HG03354 (cell line): ENCODE measurements around the gene GLRX3.

Experiments
- ATAC-seq: cut with Tn5 transposase; IDR thresholded peaks from one replicate; pipeline ENCODE4 v1.9.1; 2021; ENCODE audit warnings: mild to moderate bottlenecking; ENCODE audit not compliant: unreplicated experiment, poor library complexity, severe bottlenecking

Gene GLRX3

GRCh38 chr10:130227883-130228282 is 91.7 kb downstream of the GLRX3 start:
- no peak for ATAC-seq
